ENCODE measurements around the gene KDM8. TPM values are rescaled to one million over a fixed set of nuclear protein-coding genes. Genes with fewer than 3 reads are reported as not detected.

The KDM8 gene
- total and polyA plus RNA-seq, 5 donors from 2014 or later, result 2.8 to 14.7 (median 5.5) TPM

GRCh38 chr16:27181019-27181790, 22.1 kb upstream of the KDM8 start:
- Mint-ChIP-seq H3K27ac (peak overlapping the region; percentile 72 to 81 (median 76)), H3K4me3 (no peak overlapping the region), H3K9me3 (no peaks in the 10 kb centered on the region), H3K4me1 (peaks cover 0 to 36% (median 16%) of the 10 kb centered on the region in 4 donors), H3K27me3 (peaks cover 13% of the 10 kb centered on the region), H3K36me3 (no peaks in the 10 kb centered on the region)
- Histone ChIP-seq H3K27ac (ENCODE audit: insufficient read depth, low read length, poor library complexity, severe bottlenecking) (no peak overlapping the region), H3K4me3 (ENCODE audit: low read depth, low read length) (no peak overlapping the region), H3K4me1 (ENCODE audit: control insufficient read depth, insufficient read depth, low read length, poor library complexity, severe bottlenecking) (peaks cover 8% of the 10 kb centered on the region), H3K27me3 (ENCODE audit: control insufficient read depth, insufficient read depth, low read length) (no peaks in the 10 kb centered on the region), H3K36me3 (ENCODE audit: control insufficient read depth, insufficient read depth, low read length) (no peaks in the 10 kb centered on the region), H3K9me3 (ENCODE audit: control insufficient read depth in 2 of 2, low read length in 2 of 2) (peaks cover 0 to 2% of the 10 kb centered on the region in 2 experiments)
- DNase-seq (no peak), ATAC-seq (ENCODE audit: low read depth in 2 of 2) (no peak)

- Mint-ChIP-seq H3K4me1 (peaks cover 0 to 36% (median 18%) of the 10 kb centered on the region in 4 donors), H3K4me3 (no peak overlapping the region), H3K27me3 (peaks cover 17% of the 10 kb centered on the region), H3K9me3 (peaks cover 0 to 1% (median 0%) of the 10 kb centered on the region in 7 donors), H3K27ac (peak overlapping the region in 2 of 3 donors; percentile 39 to 47), H3K36me3 (no peaks in the 10 kb centered on the region)
- ATAC-seq (ENCODE audit: low read depth in 2 of 2) (no peak), DNase-seq (no peak)
- Histone ChIP-seq H3K9me3 (ENCODE audit: control insufficient read depth in 2 of 2, low read length in 2 of 2) (peaks cover 0 to 2% of the 10 kb centered on the region in 2 experiments), H3K27ac (ENCODE audit: insufficient read depth, low read length, poor library complexity, severe bottlenecking) (no peak overlapping the region), H3K36me3 (ENCODE audit: control insufficient read depth, insufficient read depth, low read length) (no peaks in the 10 kb centered on the region), H3K27me3 (ENCODE audit: control insufficient read depth, insufficient read depth, low read length) (no peaks in the 10 kb centered on the region), H3K4me1 (ENCODE audit: control insufficient read depth, insufficient read depth, low read length, poor library complexity, severe bottlenecking) (peaks cover 8% of the 10 kb centered on the region), H3K4me3 (ENCODE audit: low read depth, low read length) (no peak overlapping the region)
These were observed 20.4 kb upstream of the KDM8 start for GRCh38 chr16:27182906-27183405.

- DNase-seq, result no peak
- H3K27me3 Mint-ChIP-seq, result peaks cover 18% of the 10 kb centered on the region
- Histone ChIP-seq H3K9me3 (ENCODE audit: control insufficient read depth in 2 of 2, low read length in 2 of 2) (peaks cover 0 to 2% of the 10 kb centered on the region in 2 experiments), H3K27ac (ENCODE audit: insufficient read depth, low read length, poor library complexity, severe bottlenecking) (no peak overlapping the region), H3K27me3 (ENCODE audit: control insufficient read depth, insufficient read depth, low read length) (no peaks in the 10 kb centered on the region), H3K4me1 (ENCODE audit: control insufficient read depth, insufficient read depth, low read length, poor library complexity, severe bottlenecking) (no peaks in the 10 kb centered on the region), H3K36me3 (ENCODE audit: control insufficient read depth, insufficient read depth, low read length) (no peaks in the 10 kb centered on the region), H3K4me3 (ENCODE audit: low read depth, low read length) (no peak overlapping the region)
- no peak for ATAC-seq (ENCODE audit: low read depth in 2 of 2)
- H3K36me3 Mint-ChIP-seq, result no peaks in the 10 kb centered on the region
- peaks cover 0 to 23% (median 4%) of the 10 kb centered on the region in 4 donors for H3K4me1 Mint-ChIP-seq
- H3K9me3 Mint-ChIP-seq, result peaks cover 0 to 1% (median 0%) of the 10 kb centered on the region in 7 donors
- H3K4me3 Mint-ChIP-seq, result no peak overlapping the region
- H3K27ac Mint-ChIP-seq, result peak overlapping the region in 2 of 3 donors; percentile 52 to 64
These were observed 17.6 kb upstream of the KDM8 start for GRCh38 chr16:27185776-27186130.

- peak overlapping the region in 1 of 3 donors; percentile 84 for H3K27ac Mint-ChIP-seq
- no peak for DNase-seq
- H3K9me3 Mint-ChIP-seq, result peaks cover 0 to 1% (median 0%) of the 10 kb centered on the region in 7 donors
These were observed 14.7 kb upstream of the KDM8 start for GRCh38 chr16:27188633-27189032.

GRCh38 chr16:27189335-27189972, 13.9 kb upstream of the KDM8 start:
- ATAC-seq (ENCODE audit: low read depth in 2 of 2), result no peak
- Histone ChIP-seq H3K4me3 (ENCODE audit: low read depth, low read length) (no peak overlapping the region), H3K9me3 (ENCODE audit: control insufficient read depth in 2 of 2, low read length in 2 of 2) (no peaks in the 10 kb centered on the region), H3K36me3 (ENCODE audit: control insufficient read depth, insufficient read depth, low read length) (no peaks in the 10 kb centered on the region), H3K27me3 (ENCODE audit: control insufficient read depth, insufficient read depth, low read length) (no peaks in the 10 kb centered on the region), H3K27ac (ENCODE audit: insufficient read depth, low read length, poor library complexity, severe bottlenecking) (no peak overlapping the region), H3K4me1 (ENCODE audit: control insufficient read depth, insufficient read depth, low read length, poor library complexity, severe bottlenecking) (no peaks in the 10 kb centered on the region)
- no peak for DNase-seq
- peaks cover 0 to 24% (median 5%) of the 10 kb centered on the region in 4 donors for H3K4me1 Mint-ChIP-seq
- H3K4me3 Mint-ChIP-seq, result no peak overlapping the region
- no peaks in the 10 kb centered on the region for H3K36me3 Mint-ChIP-seq
- no peak overlapping the region for H3K27ac Mint-ChIP-seq
- peaks cover 8% of the 10 kb centered on the region for H3K27me3 Mint-ChIP-seq
- H3K9me3 Mint-ChIP-seq, result peaks cover 0 to 1% (median 0%) of the 10 kb centered on the region in 7 donors

More at GRCh38 chr16:27188633-27189032, 14.7 kb upstream of the KDM8 start:
- H3K27me3 ChIP-seq (ENCODE audit: control insufficient read depth, insufficient read depth, low read length), result no peaks in the 10 kb centered on the region
- H3K27ac ChIP-seq (ENCODE audit: insufficient read depth, low read length, poor library complexity, severe bottlenecking), result no peak overlapping the region
- H3K36me3 ChIP-seq (ENCODE audit: control insufficient read depth, insufficient read depth, low read length), result no peaks in the 10 kb centered on the region
- H3K4me1 ChIP-seq (ENCODE audit: control insufficient read depth, insufficient read depth, low read length, poor library complexity, severe bottlenecking), result no peaks in the 10 kb centered on the region
- peaks cover 8% of the 10 kb centered on the region for H3K27me3 Mint-ChIP-seq
- no peak overlapping the region for H3K4me3 ChIP-seq (ENCODE audit: low read depth, low read length)
- H3K4me3 Mint-ChIP-seq, result no peak overlapping the region
- ATAC-seq (ENCODE audit: low read depth in 2 of 2), result no peak
- no peaks in the 10 kb centered on the region for H3K36me3 Mint-ChIP-seq
- peaks cover 0 to 18% (median 1%) of the 10 kb centered on the region in 4 donors for H3K4me1 Mint-ChIP-seq
- H3K9me3 ChIP-seq (ENCODE audit: control insufficient read depth in 2 of 2, low read length in 2 of 2), result no peaks in the 10 kb centered on the region

- H3K4me3 ChIP-seq (ENCODE audit: low read depth, low read length), result no peak overlapping the region
- H3K4me1 ChIP-seq (ENCODE audit: control insufficient read depth, insufficient read depth, low read length, poor library complexity, severe bottlenecking), result peaks cover 8% of the 10 kb centered on the region
- H3K27ac Mint-ChIP-seq, result no peak overlapping the region
- H3K27me3 ChIP-seq (ENCODE audit: control insufficient read depth, insufficient read depth, low read length), result no peaks in the 10 kb centered on the region
- ATAC-seq (ENCODE audit: low read depth in 2 of 2), result no peak
- H3K36me3 ChIP-seq (ENCODE audit: control insufficient read depth, insufficient read depth, low read length), result no peaks in the 10 kb centered on the region
- peaks cover 0 to 1% (median 0%) of the 10 kb centered on the region in 7 donors for H3K9me3 Mint-ChIP-seq
- peaks cover 8% of the 10 kb centered on the region for H3K27me3 Mint-ChIP-seq
- no peak overlapping the region for H3K4me3 Mint-ChIP-seq
- H3K9me3 ChIP-seq (ENCODE audit: control insufficient read depth in 2 of 2, low read length in 2 of 2), result no peaks in the 10 kb centered on the region
- DNase-seq, result no peak
- H3K4me1 Mint-ChIP-seq, result peaks cover 0 to 30% (median 8%) of the 10 kb centered on the region in 4 donors
- H3K27ac ChIP-seq (ENCODE audit: insufficient read depth, low read length, poor library complexity, severe bottlenecking), result no peak overlapping the region
- H3K36me3 Mint-ChIP-seq, result no peaks in the 10 kb centered on the region
These were observed 12.9 kb upstream of the KDM8 start for GRCh38 chr16:27190316-27190871.

GRCh38 chr16:27191352-27191924, 11.9 kb upstream of the KDM8 start:
- DNase-seq (no peak), ATAC-seq (ENCODE audit: low read depth in 2 of 2) (no peak)
- Histone ChIP-seq H3K4me1 (ENCODE audit: control insufficient read depth, insufficient read depth, low read length, poor library complexity, severe bottlenecking) (peaks cover 18% of the 10 kb centered on the region), H3K4me3 (ENCODE audit: low read depth, low read length) (no peak overlapping the region), H3K27ac (ENCODE audit: insufficient read depth, low read length, poor library complexity, severe bottlenecking) (no peak overlapping the region), H3K27me3 (ENCODE audit: control insufficient read depth, insufficient read depth, low read length) (no peaks in the 10 kb centered on the region), H3K36me3 (ENCODE audit: control insufficient read depth, insufficient read depth, low read length) (no peaks in the 10 kb centered on the region), H3K9me3 (ENCODE audit: control insufficient read depth in 2 of 2, low read length in 2 of 2) (no peaks in the 10 kb centered on the region)
- Mint-ChIP-seq H3K4me1 (peaks cover 7 to 36% (median 16%) of the 10 kb centered on the region in 4 donors), H3K27ac (peak overlapping the region in 2 of 3 donors; percentile 20 to 42), H3K27me3 (peaks cover 8% of the 10 kb centered on the region), H3K4me3 (no peak overlapping the region), H3K36me3 (no peaks in the 10 kb centered on the region), H3K9me3 (peaks cover 0 to 1% (median 0%) of the 10 kb centered on the region in 7 donors)
